NK-92 (cell line): ENCODE results near the gene WDFY4.

Experiments
- DNase-seq: peaks from one replicate; lab custom pipeline; 2025; ENCODE audit not compliant: unreplicated experiment; lab: John Stamatoyannopoulos, UW

Gene WDFY4

GRCh38 chr10:48740015-48740707 lies 55.5 kb downstream of the WDFY4 start:
- no peak for DNase-seq

GRCh38 chr10:48740988-48741387 lies 56.3 kb downstream of the WDFY4 start:
- no peak for DNase-seq

GRCh38 chr10:48742891-48743860 lies 58.5 kb downstream of the WDFY4 start:
- no peak for DNase-seq

GRCh38 chr10:48744587-48744986 lies 59.9 kb downstream of the WDFY4 start:
- no peak for DNase-seq

DNA sequence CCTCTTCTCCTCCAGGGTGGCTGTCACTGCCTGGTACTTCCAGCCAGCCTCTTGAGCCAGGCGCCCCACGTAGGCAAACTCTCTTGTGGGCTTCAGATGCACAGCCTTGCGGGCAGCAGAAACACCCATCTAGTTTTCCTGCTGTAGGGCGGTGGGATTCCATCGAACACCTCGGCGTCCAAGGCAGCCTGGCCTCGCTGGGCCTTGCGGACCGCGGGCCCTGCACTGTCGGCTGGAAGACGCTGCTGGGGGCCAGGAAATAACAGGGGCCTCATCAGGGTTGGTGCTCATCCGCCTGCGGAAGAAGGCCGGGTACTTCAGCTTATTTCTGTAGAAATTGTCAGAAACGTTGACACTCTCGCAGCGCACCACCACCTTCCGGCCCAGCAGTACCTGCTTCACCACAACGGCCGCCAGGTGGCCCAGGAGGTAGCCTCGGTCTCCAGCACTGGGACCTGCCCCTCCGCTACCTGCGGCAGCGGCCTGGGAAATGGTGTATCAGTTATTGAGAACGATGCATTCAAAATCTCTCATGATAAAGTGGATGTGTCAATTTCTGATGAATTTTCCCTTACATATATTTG lies 61.1 kb downstream of the WDFY4 start:
- no peak for DNase-seq

GRCh38 chr10:48748573-48748972 lies 63.9 kb downstream of the WDFY4 start:
- DNase-seq, result no peak

DNA sequence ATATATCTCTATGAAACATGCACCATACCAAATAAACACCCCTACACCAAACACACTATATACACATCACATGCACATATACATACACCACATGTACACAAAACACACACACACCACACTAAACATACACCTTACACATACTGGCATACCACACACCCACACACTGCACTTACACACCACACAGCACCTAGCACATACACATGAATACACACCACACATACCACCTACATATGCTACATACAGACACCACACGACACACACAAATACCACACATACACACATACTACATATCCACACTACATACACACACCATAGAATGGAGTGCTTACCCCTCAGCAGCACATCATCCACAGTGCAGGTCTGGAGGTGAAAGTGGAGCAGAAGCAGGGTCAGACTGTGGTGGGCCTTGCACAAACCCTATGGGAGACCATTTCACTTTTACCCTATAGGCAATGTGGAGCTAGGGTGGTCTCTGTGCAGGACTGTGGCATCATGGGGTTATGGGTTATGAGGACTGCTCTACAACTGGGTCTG lies 64.6 kb downstream of the WDFY4 start:
- DNase-seq, result no peak

DNA sequence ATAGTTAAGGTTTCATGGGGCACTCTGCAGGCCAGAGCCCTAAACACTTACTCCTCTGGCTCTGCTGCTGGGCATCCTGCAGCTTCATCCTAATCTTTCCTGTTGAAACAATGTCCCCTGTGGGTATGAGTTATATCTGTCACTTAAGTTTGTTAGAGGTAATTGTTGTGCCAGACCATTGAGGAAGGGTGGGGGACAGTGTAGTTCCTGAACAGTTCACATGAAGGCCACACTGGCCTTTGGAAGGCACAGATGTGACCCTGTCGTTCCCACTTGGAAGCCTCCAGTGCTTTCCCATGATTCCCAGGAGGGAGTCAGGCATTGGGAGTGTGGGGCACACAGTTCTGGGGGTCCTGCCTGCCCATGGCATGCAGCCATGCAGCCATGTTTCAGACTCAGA lies 65.3 kb downstream of the WDFY4 start:
- DNase-seq, result no peak

GRCh38 chr10:48750991-48751390 lies 66.3 kb downstream of the WDFY4 start:
- no peak for DNase-seq

DNA sequence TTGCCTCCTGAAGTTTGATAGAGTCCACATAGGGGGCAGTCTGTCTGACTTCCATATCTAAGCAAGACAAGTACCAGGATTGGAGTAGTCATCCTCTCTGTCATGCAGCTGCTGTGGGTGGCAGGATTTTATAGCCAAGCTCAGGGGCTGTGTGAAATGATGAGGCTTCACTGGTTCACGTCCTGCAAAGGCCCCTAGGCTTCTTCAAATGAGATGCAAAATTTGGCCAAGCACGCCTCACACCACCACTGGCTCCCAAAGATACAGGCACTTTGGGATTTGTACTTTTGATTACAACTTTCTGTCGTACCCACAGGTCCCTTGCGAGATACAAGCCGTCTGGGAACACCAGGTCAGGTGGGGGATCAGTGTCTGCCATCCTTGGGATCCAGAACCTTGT lies 67.1 kb downstream of the WDFY4 start:
- DNase-seq, result no peak

GRCh38 chr10:48758411-48758810 lies 73.7 kb downstream of the WDFY4 start:
- no peak for DNase-seq

GRCh38 chr10:48759113-48759901 lies 74.6 kb downstream of the WDFY4 start:
- DNase-seq, result no peak

- no peak for DNase-seq
Observed at GRCh38 chr10:48760983-48761382, 76.3 kb downstream of the WDFY4 start.

- no peak for DNase-seq
Observed at GRCh38 chr10:48762064-48763042, 77.7 kb downstream of the WDFY4 start.

DNA sequence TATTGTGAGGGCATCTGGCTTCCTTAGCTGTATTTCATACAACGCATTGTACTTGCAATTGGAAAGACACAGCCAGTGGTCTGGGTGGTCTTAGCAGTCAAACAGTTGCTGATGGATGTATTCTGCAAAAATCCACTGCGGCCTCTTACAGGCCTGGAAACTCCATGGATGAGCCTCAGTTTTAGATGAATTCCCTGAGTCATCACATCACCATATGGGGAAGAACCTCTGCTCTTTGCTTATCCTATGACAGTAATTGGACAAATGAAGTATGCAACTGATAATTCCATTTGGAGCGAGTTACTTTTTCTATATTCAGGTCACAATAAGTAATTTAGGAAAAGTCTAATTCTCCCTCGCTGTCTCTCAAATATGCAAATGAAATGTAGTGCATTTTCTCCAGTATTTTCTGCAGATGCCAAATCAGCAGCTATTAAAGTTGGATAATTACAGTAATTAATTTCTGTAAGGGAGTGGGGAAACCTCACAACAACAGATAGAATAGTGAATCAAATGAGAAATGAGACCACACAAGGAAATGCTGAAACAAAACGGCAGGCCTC lies 78.8 kb downstream of the WDFY4 start:
- DNase-seq, result no peak

DNA sequence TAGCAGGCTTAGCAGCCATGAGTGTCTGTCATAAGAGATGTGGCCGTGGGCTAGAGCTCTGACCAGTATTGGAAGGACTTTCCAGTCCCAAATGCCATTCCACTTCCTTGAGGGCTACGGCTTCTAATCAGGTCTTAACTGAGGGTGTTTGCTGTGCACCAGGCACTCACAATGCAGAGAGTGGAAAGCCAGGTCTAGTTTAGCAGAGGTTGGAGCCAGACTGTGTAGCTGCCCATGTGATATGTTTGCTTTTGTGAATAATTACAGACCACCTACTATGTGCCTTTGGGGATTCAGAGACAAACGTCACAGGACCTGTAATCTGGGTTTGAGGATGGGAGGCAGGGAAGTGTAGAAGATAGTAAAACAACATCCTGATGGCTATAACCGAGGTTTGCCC lies 79.8 kb downstream of the WDFY4 start:
- DNase-seq, result no peak

DNA sequence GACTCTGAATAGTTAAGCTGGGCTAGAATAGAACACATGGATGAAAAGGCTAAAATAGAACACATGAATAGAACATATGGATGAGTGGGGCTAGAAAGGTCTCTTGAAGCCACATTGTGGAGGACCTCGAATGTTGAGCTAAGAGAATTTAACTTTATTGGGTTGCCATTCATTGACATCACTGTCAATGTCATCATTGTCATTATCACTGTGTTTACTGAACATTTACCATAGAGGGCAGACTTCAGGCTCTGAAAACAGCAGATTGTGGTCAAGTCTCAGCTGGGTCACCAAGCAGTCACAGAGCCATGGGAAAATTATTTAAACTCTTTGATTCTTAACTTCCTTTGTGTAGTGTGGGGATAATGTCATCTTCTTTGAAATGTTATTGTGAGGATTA lies 80.4 kb downstream of the WDFY4 start:
- no peak for DNase-seq

- no peak for DNase-seq
Observed at GRCh38 chr10:48765527-48765926, 80.9 kb downstream of the WDFY4 start.

DNA sequence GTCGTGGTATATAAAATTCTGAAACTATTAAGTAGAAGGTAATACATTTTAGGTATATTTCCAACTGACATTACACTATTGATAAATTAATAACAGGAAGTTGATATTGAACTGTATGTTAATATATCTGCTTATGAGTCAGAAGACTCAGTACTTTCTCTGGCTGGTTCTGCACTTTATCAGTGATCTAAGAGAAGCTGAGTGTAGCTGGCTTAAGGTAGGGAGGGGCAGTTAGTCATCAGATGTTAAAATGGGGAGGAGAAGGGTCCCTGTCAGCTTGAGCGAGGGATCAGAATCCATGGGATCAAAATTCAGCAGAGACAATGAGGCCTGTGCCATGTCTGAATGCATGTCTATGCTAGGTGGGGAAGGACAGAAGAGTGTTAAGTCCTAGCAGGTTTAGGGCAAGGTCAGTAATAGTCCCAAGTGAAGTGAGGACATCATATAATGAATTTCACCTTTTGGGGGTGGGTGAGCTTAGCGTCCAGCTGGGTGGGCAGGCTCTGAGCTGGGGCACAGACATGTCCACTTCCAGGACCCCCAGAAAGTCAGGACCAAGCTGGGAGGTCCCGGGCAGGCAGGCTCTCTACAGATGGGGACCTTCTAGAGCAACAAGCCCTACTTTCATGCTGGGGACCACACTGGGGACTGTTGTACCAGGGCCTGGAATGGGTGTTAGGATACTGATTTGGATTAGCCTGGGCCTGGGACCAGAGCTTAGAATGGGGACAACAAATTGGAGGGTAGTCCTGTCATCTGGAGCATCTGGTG lies 82.9 kb downstream of the WDFY4 start:
- no peak for DNase-seq
